Gastrocnemius medialis (tissue), 4 donors: Measurements from ENCODE around the gene FNDC3B. TPM values are rescaled to one million over a fixed set of nuclear protein-coding genes. Genes with fewer than 3 reads are reported as not detected.

Experiments used
- ATAC-seq, 2 donors: fragments of 150-250 bp; one replicate each; pipeline ENCODE4 v1.9.1; 2016
- DNase-seq, 2 donors: peaks; one replicate each; pipeline ENCODE4 v3.0.0-alpha.2; 2019
- H3K27ac ChIP-seq, 4 donors: fragments of 200-600 bp; sonication (generic); 1 replicate in 1 of 4; 2 replicates in 3 of 4; pipeline ENCODE4 v1.5.1; 2016 to 2018; ENCODE audit warnings: mild to moderate bottlenecking in 2 of 4, moderate library complexity in 1 of 4
- H3K27me3 ChIP-seq, 3 donors: fragments of 200-600 bp; sonication (generic) in 2 of 3; 1 replicate in 1 of 3; 2 replicates in 2 of 3; pipeline versions ENCODE4 v1.5.1 to v1.6.0; 2016 to 2019; ENCODE audit warnings: mild to moderate bottlenecking in 1 of 3, moderate library complexity in 1 of 3
- H3K36me3 ChIP-seq, 2 donors: fragments of 200-600 bp; sonication (generic) in 1 of 2; one replicate each; pipeline ENCODE4 v1.5.1; 2017 to 2018
- H3K4me1 ChIP-seq, 2 donors: fragments of 200-600 bp; sonication (generic) in 1 of 2; one replicate each; pipeline ENCODE4 v1.5.1; 2016 to 2017; ENCODE audit warnings: mild to moderate bottlenecking in 2 of 2
- H3K4me3 ChIP-seq, 4 donors: fragments of 200-600 bp; sonication (generic) in 3 of 4; 1 replicate in 1 of 4; 2 replicates in 3 of 4; pipeline ENCODE4 v1.5.1; 2016 to 2019; ENCODE audit warnings: mild to moderate bottlenecking in 2 of 4
- H3K9me3 ChIP-seq, 3 donors: fragments of 200-600 bp; sonication (generic) in 2 of 3; 1 replicate in 1 of 3; 2 replicates in 2 of 3; pipeline ENCODE4 v1.5.1; 2016 to 2019
- POLR2A ChIP-seq, 2 donors: fragments of 450-650 bp; IDR thresholded peaks; one replicate each; pipeline ENCODE4 v1.6.1; 2017; ENCODE audit warnings: antibody characterized with exemption in 2 of 2, mild to moderate bottlenecking in 2 of 2, moderate library complexity in 2 of 2
- in situ Hi-C, 4 donors: fragments of 200-750 bp; cut with MboI; loops; one replicate each; pipeline versions ENCODE4 v1.15.0 to v1.8.0; 2017; ENCODE audit warnings: low sequenced_read_pairs in 4 of 4
- intact Hi-C: fragments of 100-400 bp; cut with DNase I; formaldehyde crosslinking; loops from one replicate; pipeline ENCODE4 v1.15.1; 2023; ENCODE audit warnings: low total_unique reads
- total RNA-seq, 4 donors: library from RNA; depleted of rRNA; stranded (reverse); fragments of >200 nt; gene quantifications; one replicate each; pipeline versions ENCODE4 v1.1.0 to v1.2.3, GENCODE V29; 2016
- TF ChIP-seq, protein P1 (sequence below), 5 experiments: fragments of 450-650 bp in 3 of 5; fragments of 200-600 bp in 2 of 5; sonication (generic) in 2 of 5; IDR thresholded peaks in 4 of 5; conservative IDR thresholded peaks in 1 of 5; 1 replicate in 4 of 5; 2 replicates in 1 of 5; pipeline ENCODE4 v1.5.1; 2016 to 2019; ENCODE audit warnings: antibody characterized with exemption in 5 of 5, mild to moderate bottlenecking in 3 of 5, moderate library complexity in 3 of 5

The FNDC3B gene
- total RNA-seq, 4 donors from 2014 or later: 42.5 to 110 (median 74.2) TPM

- Histone ChIP-seq H3K4me1 (peaks cover 56 to 60% of the 10 kb centered on the region in 2 donors), H3K27ac (peak overlapping the region; percentile 19 to 72 (median 44)), H3K27me3 (no peaks in the 10 kb centered on the region), H3K4me3 (no peak overlapping the region), H3K9me3 (no peaks in the 10 kb centered on the region), H3K36me3 (no peaks in the 10 kb centered on the region)
- TF ChIP-seq POLR2A (IDR thresholded peaks at IDR 0.05): no peak
- TF ChIP-seq, protein P1, sequence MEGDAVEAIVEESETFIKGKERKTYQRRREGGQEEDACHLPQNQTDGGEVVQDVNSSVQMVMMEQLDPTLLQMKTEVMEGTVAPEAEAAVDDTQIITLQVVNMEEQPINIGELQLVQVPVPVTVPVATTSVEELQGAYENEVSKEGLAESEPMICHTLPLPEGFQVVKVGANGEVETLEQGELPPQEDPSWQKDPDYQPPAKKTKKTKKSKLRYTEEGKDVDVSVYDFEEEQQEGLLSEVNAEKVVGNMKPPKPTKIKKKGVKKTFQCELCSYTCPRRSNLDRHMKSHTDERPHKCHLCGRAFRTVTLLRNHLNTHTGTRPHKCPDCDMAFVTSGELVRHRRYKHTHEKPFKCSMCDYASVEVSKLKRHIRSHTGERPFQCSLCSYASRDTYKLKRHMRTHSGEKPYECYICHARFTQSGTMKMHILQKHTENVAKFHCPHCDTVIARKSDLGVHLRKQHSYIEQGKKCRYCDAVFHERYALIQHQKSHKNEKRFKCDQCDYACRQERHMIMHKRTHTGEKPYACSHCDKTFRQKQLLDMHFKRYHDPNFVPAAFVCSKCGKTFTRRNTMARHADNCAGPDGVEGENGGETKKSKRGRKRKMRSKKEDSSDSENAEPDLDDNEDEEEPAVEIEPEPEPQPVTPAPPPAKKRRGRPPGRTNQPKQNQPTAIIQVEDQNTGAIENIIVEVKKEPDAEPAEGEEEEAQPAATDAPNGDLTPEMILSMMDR (IDR thresholded peaks at IDR 0.05 in 4 of 5, conservative IDR thresholded peaks at IDR 0.05 in 1 of 5): no peak
- DNase-seq (no peak), ATAC-seq (no peak)
- intact Hi-C loops: loop anchor here (5.0 kb wide), 1 partner anchor 53 kb away; no protein-coding TSS in a partner anchor
- in situ Hi-C loops: no loop called here
Measured at GRCh38 chr3:172094621-172095557, 55.5 kb downstream of the FNDC3B start.

DNA sequence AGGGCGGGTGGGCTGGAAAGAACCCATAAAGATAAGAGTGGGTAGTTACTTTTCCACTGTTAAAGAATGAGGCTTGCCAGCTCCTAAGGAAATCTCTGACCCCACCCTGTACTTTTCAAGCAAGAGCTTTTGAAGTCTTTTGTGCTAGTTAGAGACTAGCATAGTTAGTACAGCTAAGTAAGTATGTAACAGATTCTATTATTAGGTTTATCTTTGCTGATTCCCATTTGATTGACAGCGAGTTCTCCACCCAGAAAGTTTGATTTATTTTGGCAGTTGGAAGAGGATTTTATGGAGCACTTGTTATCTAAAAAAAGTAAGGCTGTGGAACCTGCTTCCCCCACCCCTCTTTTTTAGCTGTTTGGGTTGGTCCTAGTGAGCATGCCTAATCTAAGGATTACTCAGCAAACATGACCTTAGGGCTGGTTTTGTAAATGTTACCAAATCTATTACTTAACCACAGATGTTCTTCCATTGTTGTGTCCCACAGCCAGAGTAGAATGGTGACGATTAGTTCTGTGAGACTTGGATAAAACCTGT, 57.6 kb downstream of the FNDC3B start:
- peak overlapping the region; percentile 33 to 72 (median 60) for H3K27ac ChIP-seq
- H3K9me3 ChIP-seq: no peaks in the 10 kb centered on the region
- intact Hi-C loops: loop anchor here (5.0 kb wide), 1 partner anchor 55 kb away; no protein-coding TSS in a partner anchor

GRCh38 chr3:172097585-172097984, 58.2 kb downstream of the FNDC3B start:
- Histone ChIP-seq H3K27ac (peak overlapping the region; percentile 33 to 72 (median 60)), H3K9me3 (no peaks in the 10 kb centered on the region), H3K4me1 (peaks cover 71 to 72% of the 10 kb centered on the region in 2 donors), H3K27me3 (no peaks in the 10 kb centered on the region), H3K4me3 (no peak overlapping the region), H3K36me3 (no peaks in the 10 kb centered on the region)
- ATAC-seq (no peak), DNase-seq (no peak)
- TF ChIP-seq, protein P1 (IDR thresholded peaks at IDR 0.05 in 4 of 5, conservative IDR thresholded peaks at IDR 0.05 in 1 of 5): no peak
- TF ChIP-seq POLR2A (IDR thresholded peaks at IDR 0.05): no peak
- intact Hi-C loops (loop anchor here (5.0 kb wide), 1 partner anchor 55 kb away; no protein-coding TSS in a partner anchor), in situ Hi-C loops (no loop called here)

More for the DNA sequence above, 57.6 kb downstream of the FNDC3B start:
- TF ChIP-seq, protein P1 (IDR thresholded peaks at IDR 0.05 in 4 of 5, conservative IDR thresholded peaks at IDR 0.05 in 1 of 5): no peak
- no peak for TF ChIP-seq POLR2A (IDR thresholded peaks at IDR 0.05)
- peaks cover 66 to 67% of the 10 kb centered on the region in 2 donors for H3K4me1 ChIP-seq
- in situ Hi-C loops: no loop called here
- ATAC-seq: peak; percentile 81 to 90
- DNase-seq: no peak
- no peaks in the 10 kb centered on the region for H3K27me3 ChIP-seq
- no peaks in the 10 kb centered on the region for H3K36me3 ChIP-seq
- no peak overlapping the region for H3K4me3 ChIP-seq

- Histone ChIP-seq H3K9me3 (no peaks in the 10 kb centered on the region), H3K4me3 (peak overlapping the region in 1 of 4 donors; percentile 14), H3K36me3 (no peaks in the 10 kb centered on the region), H3K27me3 (no peaks in the 10 kb centered on the region), H3K27ac (peak overlapping the region; percentile 33 to 72 (median 60)), H3K4me1 (peaks cover 84 to 85% of the 10 kb centered on the region in 2 donors)
- intact Hi-C loops: loop anchor here (5.0 kb wide), 1 partner anchor 57 kb away; no protein-coding TSS in a partner anchor
- TF ChIP-seq, protein P1 (IDR thresholded peaks at IDR 0.05 in 4 of 5, conservative IDR thresholded peaks at IDR 0.05 in 1 of 5): no peak
- TF ChIP-seq POLR2A (IDR thresholded peaks at IDR 0.05): no peak
- DNase-seq (no peak), ATAC-seq (peak in 1 of 2 donors; percentile 17)
- in situ Hi-C loops: no loop called here
Measured at GRCh38 chr3:172098698-172099494, 59.5 kb downstream of the FNDC3B start.
